Erythroblast (primary cell): ENCODE results near the gene RAB3IP.
"Not testable (repeated sequence)": the region's sequence is repeated elsewhere in the genome, so short reads cannot be mapped to it uniquely, and the experiment has no call there.

Source experiments
- DNase-seq, 2 experiments: peaks; one replicate each; lab custom pipeline; 2025; lab: John Stamatoyannopoulos, UW
- GATA1 ChIP-seq: IDR thresholded peaks from 2 replicates; pipeline ENCODE4 v1.6.1; 2011; ENCODE audit warnings: low read depth, mild to moderate bottlenecking, control low read depth, low read length, moderate library complexity
- POLR2A ChIP-seq: IDR thresholded peaks from 2 replicates; pipeline ENCODE4 v1.6.1; 2011; ENCODE audit warnings: mild to moderate bottlenecking, low read length

Gene RAB3IP

DNA sequence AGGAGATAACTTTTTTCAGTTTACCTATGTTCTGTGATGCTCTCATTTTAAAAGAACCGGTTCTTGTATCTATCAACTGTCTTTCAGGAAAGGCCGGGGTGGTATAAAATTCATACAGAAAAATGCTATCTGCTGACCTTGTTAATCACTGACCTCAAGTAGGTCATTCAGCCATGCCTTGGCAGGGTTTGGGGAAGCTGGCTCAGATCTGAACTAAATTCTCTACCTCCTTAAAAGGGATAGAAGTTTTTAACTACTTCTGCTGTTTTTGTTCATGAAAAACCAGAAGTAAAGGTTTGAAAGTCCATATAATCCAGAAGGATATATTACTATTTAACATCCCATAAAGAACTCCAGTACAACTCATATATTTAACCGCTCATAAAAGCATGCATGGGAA, 96.4 kb downstream of the RAB3IP start:
- TF ChIP-seq POLR2A (no peak), GATA1 (no peak)
- no peak for DNase-seq

DNA sequence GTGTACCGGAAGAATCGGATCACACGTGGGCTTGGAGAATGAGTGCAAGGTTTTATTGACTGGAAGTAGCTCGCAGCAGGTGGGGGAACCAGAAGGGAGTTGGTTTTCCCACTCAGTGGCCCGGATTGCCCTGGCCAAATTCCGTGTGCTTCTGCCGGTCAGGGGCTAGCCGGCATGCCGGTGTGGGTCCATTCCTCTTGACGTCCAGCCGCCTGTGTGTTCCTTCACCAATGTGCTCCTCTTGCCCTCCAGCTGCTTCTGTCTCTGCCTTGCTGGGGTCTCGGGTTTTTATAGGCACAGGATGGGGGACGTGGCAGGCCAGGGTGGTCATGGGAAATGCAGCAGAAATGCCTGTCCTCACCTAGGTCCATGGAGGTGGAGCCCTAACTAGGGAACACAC, 97.4 kb downstream of the RAB3IP start:
- no peak for TF ChIP-seq POLR2A
- no peak for TF ChIP-seq GATA1
- no peak for DNase-seq

DNA sequence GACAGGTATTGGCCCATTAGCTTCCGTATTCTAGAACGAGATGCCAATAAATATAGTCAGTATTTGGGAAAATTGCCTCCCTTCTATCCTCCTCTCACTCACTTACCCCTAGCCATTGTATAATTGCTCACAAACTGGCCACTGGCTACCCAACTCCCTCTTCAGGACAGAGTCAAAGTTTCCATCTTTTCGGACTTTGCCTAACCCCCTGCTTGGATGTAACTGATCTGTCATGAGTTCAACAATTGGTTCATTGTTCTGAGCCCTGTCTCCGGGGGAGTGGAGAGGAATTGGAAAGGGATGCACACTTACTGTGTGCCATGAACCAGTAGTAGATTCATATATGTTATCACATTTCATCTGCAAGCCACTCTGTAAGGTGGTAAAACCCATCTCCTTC, 98.5 kb downstream of the RAB3IP start:
- TF ChIP-seq POLR2A (no peak), GATA1 (no peak)
- no peak for DNase-seq

DNA sequence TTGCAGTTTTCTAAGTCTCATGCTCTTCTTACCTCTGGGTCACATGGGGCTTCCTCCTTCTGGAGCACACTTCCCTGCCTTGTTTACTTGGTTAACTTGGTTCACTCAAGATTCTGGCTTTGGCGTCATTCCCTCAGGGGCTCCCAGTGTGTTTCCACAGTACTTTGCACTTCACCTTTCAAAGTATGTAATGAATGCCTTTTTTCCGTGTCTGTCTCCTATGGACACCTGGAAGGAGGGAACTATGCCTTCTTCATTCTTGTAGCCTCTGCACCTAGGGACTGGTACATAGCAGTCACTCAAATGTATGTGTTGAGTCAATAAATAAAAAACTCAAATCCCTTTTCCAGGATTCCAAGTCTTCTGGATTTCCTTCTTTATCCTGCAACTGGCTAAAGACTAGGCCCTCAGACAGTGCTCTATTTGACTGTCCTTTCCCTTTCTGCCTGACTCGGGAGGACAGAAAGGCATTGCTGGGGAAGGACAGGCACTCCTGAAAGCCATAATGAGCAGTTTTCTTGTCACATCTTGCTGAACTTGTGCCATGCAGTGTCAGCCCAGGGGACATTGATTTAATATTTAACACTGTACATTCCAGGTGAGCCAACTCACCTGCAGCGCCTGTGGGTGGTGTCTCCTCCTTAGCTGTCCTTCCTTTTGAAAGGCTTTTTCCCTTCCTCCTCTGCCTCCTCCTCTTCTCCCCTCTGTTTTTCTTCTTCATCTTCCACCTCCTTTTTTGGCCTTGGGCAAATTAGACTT, 99.2 kb downstream of the RAB3IP start:
- no peak for TF ChIP-seq POLR2A
- no peak for TF ChIP-seq GATA1
- DNase-seq = no peak

DNA sequence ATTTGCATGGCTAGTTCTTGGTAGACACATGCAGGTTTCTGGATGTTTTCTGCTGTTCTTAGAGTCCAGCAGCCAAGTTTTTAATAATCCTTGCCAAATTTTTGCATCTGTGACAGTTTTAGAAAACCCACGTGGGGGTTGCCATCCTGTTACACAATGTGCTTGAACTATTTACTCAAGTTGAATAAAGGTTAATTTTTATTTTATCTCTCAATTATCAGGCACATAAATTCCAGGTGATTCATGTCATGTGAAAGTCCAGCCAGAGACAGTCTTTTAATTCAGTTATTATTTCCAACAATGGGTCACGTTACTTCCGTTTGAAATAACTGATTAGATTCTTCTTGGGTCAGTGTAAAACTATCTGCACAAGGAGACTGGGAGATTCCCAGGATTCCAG, 102.1 kb downstream of the RAB3IP start:
- no peak for TF ChIP-seq POLR2A
- TF ChIP-seq GATA1 = no peak
- DNase-seq = no peak

DNA sequence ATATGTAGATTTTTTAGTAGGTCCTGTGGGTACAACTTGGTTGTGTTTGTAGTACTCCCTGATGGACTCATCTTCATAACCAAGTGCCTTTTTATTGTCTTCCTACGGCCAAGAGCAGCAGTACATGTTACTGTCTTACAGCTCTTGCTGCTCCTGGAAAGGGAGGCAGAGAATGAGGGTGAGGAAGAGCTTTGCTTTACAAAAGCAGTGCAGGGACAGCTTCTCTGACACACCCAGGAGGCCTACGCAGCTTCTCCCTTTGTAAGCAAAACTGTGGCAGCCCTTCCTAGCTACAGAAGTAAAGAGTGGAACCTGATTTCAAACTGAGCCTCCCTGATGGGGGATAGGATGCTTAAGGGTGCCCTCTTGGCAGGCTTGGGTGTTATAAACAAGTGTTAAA, 104.9 kb downstream of the RAB3IP start:
- DNase-seq = no peak
- TF ChIP-seq GATA1 = no peak
- no peak for TF ChIP-seq POLR2A

DNA sequence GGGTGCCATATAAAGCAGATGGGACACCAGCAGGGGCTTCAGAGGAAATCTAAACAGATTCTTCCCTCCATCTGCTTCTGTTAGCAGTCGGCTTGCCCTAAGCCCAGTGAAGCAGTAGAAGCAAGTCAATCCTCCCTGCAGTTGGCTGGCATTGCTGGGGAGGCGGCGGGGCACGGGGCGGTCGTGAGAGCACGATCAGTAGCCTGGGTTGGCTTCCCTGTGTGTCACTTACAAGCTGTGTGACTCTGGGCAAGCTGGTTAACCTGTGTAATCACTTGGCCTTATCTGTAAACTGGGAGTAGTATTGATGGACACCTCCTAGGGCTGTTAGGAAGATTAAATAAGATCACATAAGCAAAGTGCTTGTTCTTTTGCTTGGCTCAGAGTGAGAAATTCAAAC, 105.8 kb downstream of the RAB3IP start:
- no peak for DNase-seq
- TF ChIP-seq POLR2A (no peak), GATA1 (no peak)

DNA sequence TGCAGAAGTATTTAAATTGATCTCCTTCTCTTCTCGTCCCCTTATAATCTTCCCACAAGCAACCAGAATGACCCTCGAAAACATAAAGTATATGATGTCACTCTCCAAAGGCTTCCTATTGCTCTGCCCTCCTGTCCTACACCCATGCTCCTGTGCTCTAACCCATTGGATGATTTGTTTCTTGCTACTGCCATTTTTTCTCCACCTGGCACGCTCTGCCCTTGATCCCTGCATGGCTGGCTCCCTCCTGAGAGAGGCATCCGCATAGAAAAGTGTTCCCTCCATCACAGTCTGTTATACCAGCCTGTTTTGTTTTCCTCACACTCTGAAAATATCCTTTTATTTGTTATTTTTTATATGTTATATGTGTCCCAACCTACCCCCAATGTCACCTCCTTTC, 106.2 kb downstream of the RAB3IP start:
- DNase-seq = no peak
- TF ChIP-seq POLR2A (no peak), GATA1 (no peak)

DNA sequence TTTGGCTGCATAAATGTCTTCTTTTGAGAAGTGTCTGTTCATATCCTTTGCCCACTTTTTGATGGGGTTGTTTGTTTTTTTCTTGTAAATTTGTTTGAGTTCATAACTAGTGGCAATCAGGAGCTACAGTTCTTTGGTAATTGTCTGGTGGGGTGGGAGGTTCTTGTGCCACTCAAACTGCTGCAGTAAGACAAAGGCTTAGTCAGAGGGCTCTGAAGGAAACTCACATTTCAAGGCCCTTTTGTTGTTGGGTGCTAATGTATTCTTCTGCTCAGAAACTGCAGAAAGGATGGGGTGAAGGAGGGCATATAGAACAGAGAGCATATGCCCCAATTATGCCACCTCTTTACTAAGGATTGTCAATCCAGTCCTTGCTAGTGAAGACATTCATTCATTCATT, 108.3 kb downstream of the RAB3IP start:
- TF ChIP-seq GATA1 (no peak), POLR2A (no peak)
- no peak for DNase-seq

DNA sequence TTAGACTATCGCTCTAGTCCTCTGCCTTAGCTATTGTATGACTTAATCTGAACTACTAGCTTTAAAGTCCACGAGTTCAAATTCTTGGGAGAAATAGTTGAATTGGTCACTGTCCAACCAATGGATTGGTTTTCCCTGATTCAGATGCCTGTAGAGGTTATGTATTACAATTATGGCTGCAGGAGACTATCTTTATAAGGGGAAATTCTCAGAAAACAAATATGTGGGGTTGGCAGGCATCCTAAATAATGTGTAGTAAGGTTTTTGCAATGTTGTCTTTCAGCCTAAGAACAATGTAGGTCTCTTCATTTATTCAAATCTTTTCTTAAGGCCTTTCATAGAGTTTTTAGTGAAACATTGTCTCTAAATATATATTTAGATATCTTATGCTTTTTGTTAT, 113.3 kb downstream of the RAB3IP start:
- TF ChIP-seq POLR2A = no peak
- no peak for DNase-seq

DNA sequence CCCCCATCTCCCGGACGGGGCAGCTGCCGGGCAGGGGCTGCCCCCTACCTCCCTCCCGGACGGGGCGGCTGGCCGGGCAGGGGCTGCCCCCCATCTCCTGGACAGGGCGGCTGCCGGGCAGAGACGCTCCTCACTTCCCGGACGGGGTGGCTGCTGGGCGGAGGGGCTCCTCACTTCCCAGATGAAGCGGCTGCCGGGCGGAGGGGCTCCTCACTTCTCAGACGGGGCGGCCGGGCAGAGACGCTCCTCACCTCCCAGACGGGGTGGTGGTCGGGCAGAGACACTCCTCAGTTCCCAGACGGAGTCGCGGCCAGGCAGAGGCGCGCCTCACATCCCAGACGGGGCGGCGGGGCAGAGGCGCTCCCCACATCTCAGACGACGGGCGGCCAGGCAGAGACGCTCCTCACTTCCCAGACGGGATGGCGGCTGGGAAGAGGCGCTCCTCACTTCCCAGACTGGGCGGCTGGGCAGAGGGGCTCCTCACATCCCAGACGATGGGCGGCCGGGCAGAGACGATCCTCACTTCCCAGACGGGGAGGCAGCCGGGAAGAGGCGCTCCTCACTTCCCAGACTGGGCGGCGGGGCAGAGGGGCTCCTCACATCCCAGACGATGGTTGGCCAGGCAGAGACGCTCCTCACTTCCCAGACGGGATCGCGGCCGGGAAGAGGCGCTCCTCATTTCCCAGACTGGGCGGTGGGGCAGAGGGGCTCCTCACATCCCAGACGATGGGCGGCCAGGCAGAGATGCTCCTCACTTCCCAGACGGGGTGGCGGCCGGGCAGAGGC, 114.7 kb downstream of the RAB3IP start:
- not testable (repeated sequence) for DNase-seq

DNA sequence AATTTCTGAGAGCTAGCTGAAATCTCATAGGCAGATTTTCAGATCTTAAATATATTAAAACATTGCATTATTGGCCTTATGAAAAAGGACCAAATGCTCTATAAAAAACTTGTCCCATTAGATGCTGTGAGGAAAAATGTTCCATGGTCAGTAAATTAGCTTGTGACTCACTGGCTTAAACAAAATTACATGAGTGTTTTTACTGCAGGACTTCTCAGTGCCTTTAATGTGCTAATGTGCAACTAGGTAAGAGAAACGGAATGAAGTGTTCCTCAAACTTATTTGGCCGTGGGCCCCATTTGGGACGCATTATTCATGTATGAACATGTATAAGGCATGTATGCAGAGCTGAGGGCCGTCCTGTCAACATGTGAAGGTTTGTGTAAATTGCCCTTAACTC, 128.0 kb downstream of the RAB3IP start:
- TF ChIP-seq GATA1 (no peak), POLR2A (no peak)
- no peak for DNase-seq

DNA sequence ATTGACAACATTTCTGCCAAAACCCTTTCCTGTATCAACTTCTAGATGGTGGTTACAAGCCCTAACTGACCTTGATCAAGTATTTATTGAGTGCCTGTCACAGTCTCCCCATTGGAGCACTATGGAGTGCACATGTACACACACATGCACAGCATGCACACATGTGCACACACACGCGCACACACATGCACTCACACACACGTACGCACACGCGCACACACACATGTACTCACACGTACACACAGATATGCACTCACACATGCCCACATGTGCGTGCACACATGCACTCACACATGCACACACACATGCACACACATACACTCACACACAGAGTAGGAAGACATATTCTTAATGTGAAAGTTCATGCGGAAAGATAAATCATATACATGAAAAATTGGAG, 130.0 kb downstream of the RAB3IP start:
- TF ChIP-seq POLR2A (no peak), GATA1 (no peak)
- DNase-seq = no peak

DNA sequence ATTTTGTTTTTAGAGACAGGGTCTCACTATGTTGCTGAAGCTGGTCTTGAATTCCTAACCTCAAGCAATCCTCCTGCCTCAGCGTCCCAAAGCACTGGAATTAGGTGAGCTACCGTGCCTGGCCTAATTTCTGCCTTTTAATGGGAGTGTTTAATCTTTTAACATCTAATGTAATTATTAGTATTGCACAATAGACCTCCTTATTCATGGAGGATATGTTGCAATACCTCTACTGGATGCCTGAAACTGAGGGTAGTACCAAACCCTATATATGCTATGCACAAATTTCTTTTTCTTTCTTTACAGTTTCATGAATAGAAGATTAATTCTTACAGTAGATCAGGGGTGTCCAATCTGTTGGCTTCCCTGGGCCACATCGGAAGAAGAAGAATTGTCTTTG, 134.1 kb downstream of the RAB3IP start:
- no peak for DNase-seq
- TF ChIP-seq POLR2A (no peak), GATA1 (no peak)
